Neutrophil (primary cell): ENCODE results near the gene TXNRD3.

Experiments used
- H3K27ac ChIP-seq: fragments of 200-600 bp; sonication (generic); 2 replicates; pipeline ENCODE4 v1.5.1; 2016; ENCODE audit warnings: mild to moderate bottlenecking, moderate library complexity
- H3K27me3 ChIP-seq: fragments of 200-600 bp; sonication (generic); 2 replicates; pipeline ENCODE4 v1.6.0; 2016; ENCODE audit warnings: mild to moderate bottlenecking
- H3K36me3 ChIP-seq: fragments of 200-600 bp; sonication (generic); 2 replicates; pipeline ENCODE4 v1.5.1; 2017
- H3K4me1 ChIP-seq, 2 experiments: fragments of 200-600 bp in 1 of 2; sonication (generic) in 1 of 2; 1 replicate in 1 of 2; 2 replicates in 1 of 2; pipeline versions ENCODE4 v1.5.1 to v1.6.1; 2013 to 2016; ENCODE audit warnings: low read depth in 1 of 2, low read length in 1 of 2, mild to moderate bottlenecking in 1 of 2, moderate library complexity in 1 of 2; ENCODE audit not compliant: control insufficient read depth in 1 of 2, insufficient read depth in 1 of 2
- H3K4me3 ChIP-seq, 2 experiments: fragments of 200-600 bp in 1 of 2; sonication (generic) in 1 of 2; 1 replicate in 1 of 2; 2 replicates in 1 of 2; pipeline ENCODE4 v1.5.1; 2013 to 2016; ENCODE audit warnings: low read depth in 1 of 2, low read length in 1 of 2, mild to moderate bottlenecking in 1 of 2, moderate library complexity in 1 of 2
- H3K9me3 ChIP-seq: fragments of 200-600 bp; sonication (generic); 2 replicates; pipeline ENCODE4 v1.5.1; 2016
- CTCF ChIP-seq: fragments of 200-600 bp; sonication (generic); IDR thresholded peaks from 2 replicates; pipeline ENCODE4 v1.5.1; 2016; ENCODE audit warnings: antibody characterized with exemption

The TXNRD3 gene

GRCh38 chr3:126577261-126577660 is 77.7 kb downstream of the TXNRD3 start:
- Histone ChIP-seq H3K27ac (no peak overlapping the region), H3K4me3 (no peak overlapping the region), H3K4me1 (no peaks in the 10 kb centered on the region), H3K27me3 (no peaks in the 10 kb centered on the region), H3K36me3 (no peaks in the 10 kb centered on the region), H3K9me3 (no peaks in the 10 kb centered on the region)
- no peak for TF ChIP-seq CTCF

- Histone ChIP-seq H3K36me3 (no peaks in the 10 kb centered on the region), H3K4me1 (no peaks in the 10 kb centered on the region), H3K9me3 (no peaks in the 10 kb centered on the region), H3K27me3 (no peaks in the 10 kb centered on the region), H3K27ac (no peak overlapping the region), H3K4me3 (no peak overlapping the region)
- TF ChIP-seq CTCF: no peak
Observed at GRCh38 chr3:126573492-126574117, 81.3 kb downstream of the TXNRD3 start.

GRCh38 chr3:126571078-126571477 is 83.8 kb downstream of the TXNRD3 start:
- no peaks in the 10 kb centered on the region for H3K4me1 ChIP-seq
- no peak overlapping the region for H3K27ac ChIP-seq
- H3K27me3 ChIP-seq: no peaks in the 10 kb centered on the region
- H3K36me3 ChIP-seq: no peaks in the 10 kb centered on the region
- H3K4me3 ChIP-seq: no peak overlapping the region
- TF ChIP-seq CTCF: no peak
- no peaks in the 10 kb centered on the region for H3K9me3 ChIP-seq

GRCh38 chr3:126570103-126570541 is 84.8 kb downstream of the TXNRD3 start:
- no peak for TF ChIP-seq CTCF
- Histone ChIP-seq H3K27me3 (no peaks in the 10 kb centered on the region), H3K9me3 (no peaks in the 10 kb centered on the region), H3K27ac (no peak overlapping the region), H3K4me3 (no peak overlapping the region), H3K36me3 (no peaks in the 10 kb centered on the region), H3K4me1 (no peaks in the 10 kb centered on the region)

GRCh38 chr3:126569390-126569975 is 85.4 kb downstream of the TXNRD3 start:
- Histone ChIP-seq H3K9me3 (no peaks in the 10 kb centered on the region), H3K4me3 (no peak overlapping the region), H3K27ac (no peak overlapping the region), H3K4me1 (no peaks in the 10 kb centered on the region), H3K27me3 (no peaks in the 10 kb centered on the region), H3K36me3 (no peaks in the 10 kb centered on the region)
- TF ChIP-seq CTCF: no peak
